Bronchial epithelial cell (primary cell): ENCODE data around the gene CA5A. TPM values are rescaled to one million over a fixed set of nuclear protein-coding genes. Genes with fewer than 3 reads are reported as not detected.
"Not testable (repeated sequence)": the region's sequence is repeated elsewhere in the genome, so short reads cannot be mapped to it uniquely, and the experiment has no call there.

Source experiments
- DNase-seq: peaks from one replicate; pipeline ENCODE4 v3.0.0-alpha.2; 2010; ENCODE audit warnings: low read depth
- FAIRE-seq: peaks from 2 replicates; lab custom pipeline; 2011; peaks lifted over from hg19 to GRCh38; lab: Jason Lieb, UNC
- H3K27me3 ChIP-seq: 2 replicates; pipeline ENCODE4 v1.5.1; 2011; ENCODE audit warnings: low read length; ENCODE audit not compliant: control insufficient read depth, insufficient read depth
- H3K36me3 ChIP-seq: 2 replicates; pipeline ENCODE4 v1.5.1; 2011; ENCODE audit warnings: low read length; ENCODE audit not compliant: control insufficient read depth, insufficient read depth
- H3K4me3 ChIP-seq: 2 replicates; pipeline ENCODE4 v1.5.1; 2011; ENCODE audit warnings: mild to moderate bottlenecking, low read depth, low read length, control low read depth
- CTCF ChIP-seq: IDR thresholded peaks from 2 replicates; pipeline ENCODE4 v1.5.1; 2011; ENCODE audit warnings: mild to moderate bottlenecking, moderate library complexity, low read length, control low read depth, inconsistent platforms; ENCODE audit not compliant: insufficient read depth, severe bottlenecking
- total RNA-seq: library from RNA; depleted of rRNA; stranded (reverse); fragments of >200 nt; gene quantifications from 2 replicates; pipeline ENCODE4 v1.2.1, GENCODE V29; 2014

CA5A gene
- total RNA-seq, 1 donor from 2014 or later, result not detected

GRCh38 chr16:87945351-87946042 is 9.2 kb upstream of the CA5A start:
- no peaks in the 10 kb centered on the region for H3K36me3 ChIP-seq
- DNase-seq (peak; percentile 90), FAIRE-seq (no peak)
- peak overlapping the region; percentile 24 for H3K4me3 ChIP-seq
- TF ChIP-seq CTCF, result no peak
- no peaks in the 10 kb centered on the region for H3K27me3 ChIP-seq

- DNase-seq (no peak), FAIRE-seq (no peak)
- TF ChIP-seq CTCF, result no peak
- Histone ChIP-seq H3K36me3 (no peaks in the 10 kb centered on the region), H3K27me3 (no peaks in the 10 kb centered on the region), H3K4me3 (no peak overlapping the region)
These were observed 6.4 kb upstream of the CA5A start for GRCh38 chr16:87942680-87943079.

GRCh38 chr16:87939562-87940423 is 3.5 kb upstream of the CA5A start:
- no peaks in the 10 kb centered on the region for H3K27me3 ChIP-seq
- no peak for TF ChIP-seq CTCF
- no peak for FAIRE-seq

GRCh38 chr16:87938412-87938949 is 2.2 kb upstream of the CA5A start:
- no peak for TF ChIP-seq CTCF
- FAIRE-seq, result no peak
- Histone ChIP-seq H3K27me3 (no peaks in the 10 kb centered on the region), H3K4me3 (no peak overlapping the region), H3K36me3 (no peaks in the 10 kb centered on the region)
- DNase-seq, result no peak

More at GRCh38 chr16:87939562-87940423, 3.5 kb upstream of the CA5A start:
- no peaks in the 10 kb centered on the region for H3K36me3 ChIP-seq
- no peak overlapping the region for H3K4me3 ChIP-seq
- no peak for DNase-seq

GRCh38 chr16:87937231-87937542 is 858 bp upstream of the CA5A start:
- not testable (repeated sequence) for DNase-seq, FAIRE-seq, H3K36me3 ChIP-seq, H3K4me3 ChIP-seq, H3K27me3 ChIP-seq

GRCh38 chr16:87936016-87936374 is 334 bp downstream of the CA5A start:
- not testable (repeated sequence) for DNase-seq, H3K27me3 ChIP-seq, FAIRE-seq, H3K36me3 ChIP-seq, H3K4me3 ChIP-seq

- not testable (repeated sequence) for H3K4me3 ChIP-seq, FAIRE-seq, H3K27me3 ChIP-seq, H3K36me3 ChIP-seq, DNase-seq
These were observed 1.4 kb downstream of the CA5A start for GRCh38 chr16:87934752-87935425.
